COLO668 (cell line): ENCODE data around the gene MRAP.
"Not testable (repeated sequence)": the region's sequence is repeated elsewhere in the genome, so short reads cannot be mapped to it uniquely, and the experiment has no call there.

Experiments
- DNase-seq: peaks from one replicate; lab custom pipeline; 2025; ENCODE audit not compliant: unreplicated experiment; lab: John Stamatoyannopoulos, UW

Gene MRAP

DNA sequence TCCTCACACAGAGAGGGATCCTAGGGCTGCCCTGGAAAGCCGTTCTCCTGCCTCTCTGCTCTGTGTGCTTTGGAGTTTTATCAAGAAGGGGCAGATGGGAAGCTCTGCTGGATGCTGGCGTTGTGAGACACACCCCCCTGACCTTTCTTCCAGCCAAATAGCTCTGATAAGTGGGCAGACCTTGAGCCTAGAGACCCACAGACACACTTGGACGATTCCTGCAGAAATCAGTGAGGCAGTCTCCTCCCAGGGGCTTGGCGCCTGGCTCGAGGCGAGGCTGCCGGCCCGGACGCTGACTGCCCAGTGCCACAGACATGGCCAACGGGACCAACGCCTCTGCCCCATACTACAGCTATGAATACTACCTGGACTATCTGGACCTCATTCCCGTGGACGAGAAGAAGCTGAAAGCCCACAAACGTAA, at the start of gene MRAP:
Gene MRAP, plus strand, starts transcription at position 198 of the 424 bp plus-strand sequence. Its CDS starts 117 bp downstream, at position 315.
- DNase-seq: no peak

- no peak for DNase-seq
Measured at GRCh38 chr21:32249511-32250280, 49.0 kb upstream of the MRAP start.

DNA sequence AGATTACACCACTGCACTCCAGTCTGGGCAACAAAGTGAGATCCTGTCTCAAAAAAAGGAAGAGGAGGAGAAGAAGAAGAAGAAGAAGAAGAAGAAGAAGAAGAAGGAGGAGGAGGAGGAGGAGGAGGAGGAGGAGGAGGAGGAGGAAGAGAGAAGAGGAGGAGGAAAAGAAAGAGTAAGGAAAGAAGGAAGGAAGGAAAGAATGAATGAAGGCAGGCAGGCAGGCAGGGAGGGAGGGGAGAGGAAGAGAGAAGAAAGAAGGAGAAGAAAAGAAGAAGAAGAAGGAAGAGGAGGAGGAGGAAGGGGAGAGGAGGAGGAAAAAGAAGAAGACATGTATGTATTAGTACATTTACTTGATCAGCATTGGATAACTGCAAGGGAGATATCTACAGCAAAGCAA, 46.5 kb upstream of the MRAP start:
- no peak for DNase-seq

- no peak for DNase-seq
Measured at GRCh38 chr21:32253215-32253641, 45.4 kb upstream of the MRAP start.

DNA sequence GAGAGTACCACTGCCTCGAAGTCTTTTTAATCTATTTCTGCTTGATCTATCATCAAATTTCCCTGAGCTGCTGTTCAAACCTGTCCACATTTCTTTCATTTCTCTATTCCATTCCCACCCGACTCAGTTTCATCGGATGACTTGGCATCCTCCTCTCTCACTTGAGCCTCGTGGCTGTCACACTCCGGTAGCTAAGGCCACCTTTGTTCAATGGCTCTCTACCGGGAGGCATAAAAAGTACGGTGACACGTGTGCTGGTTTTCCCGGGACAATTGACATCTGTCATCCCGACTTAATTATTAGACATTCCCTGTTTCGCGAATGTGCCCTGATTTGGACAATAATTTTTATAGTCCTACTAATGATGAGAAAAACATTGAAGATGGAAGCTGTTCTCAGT, 42.4 kb upstream of the MRAP start:
- DNase-seq: no peak

DNA sequence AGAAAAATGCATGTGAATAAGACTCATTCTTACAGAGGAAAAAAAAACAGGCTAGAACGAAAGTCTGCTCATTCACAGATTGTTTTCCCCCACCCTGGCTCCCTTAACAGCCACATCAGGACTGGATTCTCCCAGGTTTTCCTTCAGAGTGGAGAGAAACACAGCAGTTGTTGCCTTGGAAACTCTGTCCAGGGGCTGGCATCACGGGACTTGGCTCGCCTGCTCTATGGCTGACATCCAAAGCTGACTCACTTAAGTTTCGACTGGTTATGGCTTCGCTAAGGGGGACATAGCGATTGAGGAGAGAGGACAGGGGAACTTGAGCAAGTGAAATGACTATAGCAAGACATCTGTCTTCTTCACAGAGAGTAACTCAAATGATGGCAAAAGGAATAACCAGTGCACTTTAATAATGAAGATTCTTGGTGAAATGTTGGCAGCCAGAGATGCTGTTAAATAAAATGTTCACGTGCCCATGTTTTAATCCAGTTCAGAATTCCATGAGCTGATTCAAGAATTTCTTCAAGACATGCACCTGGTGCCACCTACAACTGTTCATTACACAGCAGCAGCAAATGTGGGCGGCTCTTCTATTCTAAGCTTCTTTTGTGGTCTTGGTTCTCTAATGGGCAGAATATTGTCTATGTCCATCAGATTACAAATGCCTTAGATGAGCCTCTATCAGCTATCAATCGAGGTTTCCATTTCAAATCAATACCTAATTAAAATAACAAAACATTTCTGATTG, 41.6 kb upstream of the MRAP start:
- no peak for DNase-seq

GRCh38 chr21:32257962-32258785, 40.5 kb upstream of the MRAP start:
- peak; percentile 70 for DNase-seq

- DNase-seq: not testable (repeated sequence)
Measured at GRCh38 chr21:32258786-32259048, 39.9 kb upstream of the MRAP start.

DNA sequence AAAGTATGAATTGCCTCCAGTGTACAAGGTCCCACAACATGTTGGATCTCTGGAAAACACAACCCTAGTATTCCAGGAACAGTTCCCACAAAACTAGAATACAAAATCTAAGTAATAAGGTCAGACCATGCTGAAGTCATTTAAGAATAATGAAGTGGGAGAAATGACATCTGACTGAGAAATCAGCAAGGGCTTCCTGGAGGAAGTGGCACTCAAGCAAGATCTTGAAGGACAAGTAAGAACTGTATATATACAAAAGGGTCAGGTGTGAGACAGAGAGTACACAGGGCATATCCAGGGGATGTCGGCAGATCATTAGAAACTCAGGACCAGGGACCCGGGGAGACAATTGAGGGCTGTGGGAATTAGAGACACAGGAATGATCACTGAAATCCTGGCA, 38.5 kb upstream of the MRAP start:
- no peak for DNase-seq

GRCh38 chr21:32261929-32262328, 36.7 kb upstream of the MRAP start:
- no peak for DNase-seq

GRCh38 chr21:32265321-32265720, 33.3 kb upstream of the MRAP start:
- DNase-seq: not testable (repeated sequence)

- DNase-seq: no peak
Measured at GRCh38 chr21:32270748-32271147, 27.9 kb upstream of the MRAP start.

DNA sequence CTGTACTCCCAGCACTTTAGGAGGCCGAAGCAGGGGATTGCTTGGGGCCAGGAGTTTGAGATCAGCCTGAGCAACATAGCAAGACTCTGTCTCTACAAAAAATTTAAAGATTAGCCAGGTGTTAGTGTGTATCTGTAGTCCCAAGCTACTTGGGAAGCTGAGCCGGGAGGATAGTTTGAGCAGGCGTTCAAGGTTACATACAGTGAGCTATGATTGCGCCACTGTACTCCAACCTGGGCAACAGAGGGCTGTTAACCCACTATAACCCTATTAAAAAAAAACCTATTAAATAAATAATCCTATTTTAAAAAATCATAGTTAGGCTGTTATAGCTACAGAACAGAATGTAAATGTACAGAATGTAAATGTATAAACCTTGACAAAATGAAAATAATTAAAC, 22.0 kb upstream of the MRAP start:
- DNase-seq: no peak

DNA sequence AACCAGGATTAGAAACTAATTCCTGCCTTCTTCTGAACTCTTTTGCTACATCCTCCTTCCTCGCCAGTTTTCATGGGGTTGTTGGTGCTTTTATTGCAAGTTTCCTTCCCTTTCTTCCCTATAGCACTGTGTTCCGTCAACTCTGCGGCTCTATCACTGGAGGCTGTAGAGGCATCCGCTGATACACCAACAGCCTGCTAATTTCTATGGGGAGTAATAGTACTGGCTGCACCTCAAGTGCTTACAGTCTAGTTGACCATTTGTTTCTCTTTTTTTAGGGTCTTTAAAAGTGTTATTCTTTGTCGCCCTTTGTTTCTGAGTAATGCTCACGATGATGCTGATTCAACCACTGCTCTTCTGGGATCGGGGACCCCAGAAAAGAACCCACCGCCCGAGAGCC, 20.6 kb upstream of the MRAP start:
- DNase-seq: no peak

DNA sequence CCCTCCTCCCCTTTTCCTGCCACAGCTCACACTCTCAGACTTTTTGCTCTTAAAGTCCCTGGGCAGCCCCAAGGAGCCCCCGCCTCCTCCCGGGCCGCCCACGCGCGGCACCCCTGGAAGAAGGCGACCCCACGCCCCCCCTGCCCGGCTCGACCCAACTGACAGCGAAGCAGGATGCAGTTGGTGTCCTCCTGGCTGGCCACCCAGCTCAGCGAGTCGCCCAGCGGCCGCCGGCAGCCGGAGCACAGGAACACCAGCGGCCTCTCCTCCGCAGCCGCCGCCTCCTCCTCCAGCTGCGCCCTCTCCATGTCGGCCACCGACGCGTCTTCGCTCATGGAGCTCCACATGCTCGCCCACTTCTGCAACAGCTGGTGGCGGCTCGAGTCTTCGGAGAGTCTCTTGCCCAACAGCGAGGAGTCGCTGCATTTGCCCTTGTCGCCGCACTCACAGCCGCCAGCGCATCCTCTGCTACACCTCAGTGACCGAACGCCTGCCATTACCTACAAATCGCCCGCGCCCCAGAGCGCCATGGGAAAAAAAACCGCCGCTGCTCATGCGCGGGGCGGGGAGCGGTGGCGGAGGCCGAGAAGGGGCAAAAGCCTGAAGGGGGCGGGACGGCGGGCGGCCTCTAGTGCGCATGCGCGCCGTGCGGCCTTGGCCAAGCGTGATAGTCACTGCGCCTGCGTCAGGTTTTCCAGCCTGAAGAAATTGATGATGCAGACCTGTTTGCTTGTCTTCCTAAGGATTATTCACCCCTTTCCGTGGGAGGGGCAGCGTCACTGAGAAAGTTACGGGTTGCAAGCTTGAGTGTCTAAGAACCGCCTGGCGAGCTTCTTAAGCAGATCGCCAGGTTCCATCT, 19.9 kb upstream of the MRAP start, which contains the start of gene MIS18A:
Gene MIS18A, minus strand, starts transcription at position 532 of the 859 bp plus-strand sequence. Its CDS starts 35 bp downstream, at position 497.
- peak; percentile 97 for DNase-seq

DNA sequence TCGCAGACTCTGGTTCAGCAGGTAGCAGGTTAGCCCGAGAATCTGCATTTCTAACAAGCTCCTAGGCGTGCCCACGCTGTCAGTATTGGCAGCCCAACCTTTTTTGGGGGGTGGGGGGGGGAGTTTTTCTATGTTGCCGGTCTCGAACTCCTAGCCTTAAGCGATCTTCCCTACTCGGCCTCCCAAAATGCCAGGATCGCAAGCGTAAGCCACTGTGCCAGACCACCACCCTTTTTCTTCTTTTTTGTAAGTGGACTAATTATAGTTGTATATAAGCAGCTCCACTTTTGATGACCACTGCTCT, 19.3 kb upstream of the MRAP start:
- DNase-seq: no peak

GRCh38 chr21:32281531-32281930, 17.1 kb upstream of the MRAP start:
- no peak for DNase-seq

GRCh38 chr21:32282992-32283391, 15.7 kb upstream of the MRAP start:
- DNase-seq: no peak

- DNase-seq: no peak
Measured at GRCh38 chr21:32285476-32285875, 13.2 kb upstream of the MRAP start.

GRCh38 chr21:32297449-32297848, 1.2 kb upstream of the MRAP start:
- DNase-seq: no peak

- no peak for DNase-seq
Measured at GRCh38 chr21:32298148-32298559, 501 bp upstream of the MRAP start.
